OCI-LY7 (cell line): Measurements from ENCODE around the gene CREB5. TPM values are rescaled to one million over a fixed set of nuclear protein-coding genes. Genes with fewer than 3 reads are reported as not detected.

Experiments used
- BruUV-seq: library from RNA; stranded (reverse); fragments of 400-500 nt; replicated peaks from 2 replicates; lab custom pipeline; 2021; lab: Mats Ljungman, UMichigan
- CTCF ChIA-PET: fragments of 300-600 bp; sonication (Branson Sonifier 250); formaldehyde crosslinking; loops from one replicate; lab custom pipeline; 2022; ENCODE audit warnings: antibody characterized with exemption; ENCODE audit not compliant: unreplicated experiment; lab: Charles Lee
- POLR2A ChIA-PET: fragments of 300-600 bp; sonication (Branson Sonifier 250); formaldehyde crosslinking; loops from one replicate; lab custom pipeline; 2022; ENCODE audit warnings: antibody characterized with exemption; lab: Charles Lee
- DNase-seq: peaks from one replicate; pipeline ENCODE4 v3.0.0-alpha.2; 2015; ENCODE audit warnings: low spot score
- H2AFZ ChIP-seq: fragments of 200-600 bp; sonication (generic), shearing (Covaris generic); 2 replicates; pipeline ENCODE4 v1.6.1; 2014; ENCODE audit warnings: mild to moderate bottlenecking, antibody characterized with exemption, low read length, moderate library complexity
- H3K27ac ChIP-seq: fragments of 200-600 bp; sonication (generic); 2 replicates; pipeline ENCODE4 v1.5.1; 2014; ENCODE audit warnings: mixed run types, low read depth, mild to moderate bottlenecking, moderate library complexity, low read length, inconsistent platforms; ENCODE audit not compliant: poor library complexity, severe bottlenecking
- H3K36me3 ChIP-seq: fragments of 200-600 bp; sonication (generic); 2 replicates; pipeline ENCODE4 v1.6.1; 2014; ENCODE audit warnings: mild to moderate bottlenecking, antibody characterized with exemption, low read length, moderate library complexity, mixed read lengths; ENCODE audit not compliant: insufficient read depth
- H3K4me1 ChIP-seq: fragments of 200-600 bp; sonication (generic); 2 replicates; pipeline ENCODE4 v1.5.1; 2014; ENCODE audit warnings: mild to moderate bottlenecking, low read length; ENCODE audit not compliant: insufficient read depth, poor library complexity, severe bottlenecking
- H3K4me2 ChIP-seq: fragments of 200-600 bp; sonication (generic); 2 replicates; pipeline ENCODE4 v1.6.1; 2014; ENCODE audit warnings: mild to moderate bottlenecking, low read length
- H3K4me3 ChIP-seq: fragments of 200-600 bp; sonication (generic); 2 replicates; pipeline ENCODE4 v1.5.1; 2014; ENCODE audit warnings: mild to moderate bottlenecking, low read depth, low read length; ENCODE audit not compliant: poor library complexity, severe bottlenecking
- H3K79me2 ChIP-seq: fragments of 200-600 bp; sonication (generic); 2 replicates; pipeline ENCODE4 v1.6.1; 2016; ENCODE audit warnings: low read depth, mild to moderate bottlenecking, low read length, moderate library complexity, mixed read lengths; ENCODE audit not compliant: insufficient read depth
- H3K9me2 ChIP-seq: fragments of 200-600 bp; sonication (generic); 2 replicates; pipeline ENCODE4 v1.6.1; 2016; ENCODE audit warnings: mild to moderate bottlenecking, low read length, mixed read lengths; ENCODE audit not compliant: insufficient read depth
- H3K9me3 ChIP-seq: fragments of 200-600 bp; sonication (generic); 2 replicates; pipeline ENCODE4 v1.6.1; 2014; ENCODE audit warnings: mild to moderate bottlenecking, mixed run types, low read length, mixed read lengths
- H4K20me1 ChIP-seq: fragments of 200-600 bp; sonication (generic); 2 replicates; pipeline ENCODE4 v1.6.1; 2014; ENCODE audit warnings: mild to moderate bottlenecking, antibody characterized with exemption, low read length, moderate library complexity, mixed read lengths; ENCODE audit not compliant: insufficient read depth
- CTCF ChIP-seq: fragments of 200-600 bp; sonication (generic); conservative IDR thresholded peaks from 2 replicates; pipeline ENCODE4 v1.5.1; 2014; ENCODE audit warnings: mild to moderate bottlenecking, antibody characterized with exemption, low read length, moderate library complexity, mixed read lengths
- EZH2phosphoT487 ChIP-seq: fragments of 200-600 bp; sonication (generic); IDR thresholded peaks from 2 replicates; pipeline ENCODE4 v1.6.1; 2018; ENCODE audit warnings: low read depth, borderline replicate concordance, mild to moderate bottlenecking, mixed run types, antibody characterized with exemption, low read length, moderate library complexity, mixed read lengths
- intact Hi-C: fragments of 100-400 bp; cut with micrococcal nuclease; formaldehyde crosslinking; loops from one replicate; pipeline ENCODE4 v1.10.0; 2022; ENCODE audit not compliant: unreplicated experiment
- total RNA-seq, 2 experiments: library from RNA; depleted of rRNA in 1 of 2; stranded (reverse); fragments of >200 nt in 1 of 2; shearing (Covaris generic) in 1 of 2; gene quantifications; 2 replicates each; pipeline ENCODE4 v1.2.3, GENCODE V29; 2014 to 2022

The CREB5 gene
- total RNA-seq, 2 experiments from 2014 or later: 2.0 to 13.3 TPM

- peaks cover 12% of the 10 kb centered on the region for H3K4me1 ChIP-seq
- POLR2A ChIA-PET: no interaction called here
- H3K36me3 ChIP-seq: no peaks in the 10 kb centered on the region
- H3K4me3 ChIP-seq: no peak overlapping the region
- H3K4me2 ChIP-seq: no peak overlapping the region
- TF ChIP-seq CTCF: no peak
- H3K79me2 ChIP-seq: no peaks in the 10 kb centered on the region
- no peak overlapping the region for H2AFZ ChIP-seq
- H3K27ac ChIP-seq: no peak overlapping the region
- no peak for DNase-seq
- BruUV-seq: no TSS peak
- intact Hi-C loops: no loop called here
- H4K20me1 ChIP-seq: peaks cover 3% of the 10 kb centered on the region
- no peaks in the 10 kb centered on the region for H3K9me2 ChIP-seq
- CTCF ChIA-PET: no interaction called here
- H3K9me3 ChIP-seq: no peaks in the 10 kb centered on the region
Observed at GRCh38 chr7:28688174-28688573, 275.9 kb downstream of the CREB5 start.

- CTCF ChIA-PET: no interaction called here
- Histone ChIP-seq H3K4me1 (peaks cover 12% of the 10 kb centered on the region), H3K36me3 (no peaks in the 10 kb centered on the region), H2AFZ (no peak overlapping the region), H3K27ac (no peak overlapping the region), H3K79me2 (no peaks in the 10 kb centered on the region), H3K4me2 (no peak overlapping the region), H4K20me1 (peaks cover 3% of the 10 kb centered on the region; the same call in 1 of the 2 replicates), H3K9me2 (no peaks in the 10 kb centered on the region), H3K4me3 (no peak overlapping the region), H3K9me3 (no peaks in the 10 kb centered on the region)
- intact Hi-C loops: no loop called here
- no peak for DNase-seq
- no peak for TF ChIP-seq CTCF
- no peak for TF ChIP-seq EZH2phosphoT487
- POLR2A ChIA-PET: no interaction called here
- no TSS peak for BruUV-seq
Observed at GRCh38 chr7:28688651-28689050, 276.3 kb downstream of the CREB5 start.

GRCh38 chr7:28695300-28696295, 283.3 kb downstream of the CREB5 start:
- no peaks in the 10 kb centered on the region for H3K36me3 ChIP-seq
- H3K9me2 ChIP-seq: no peaks in the 10 kb centered on the region
- no peaks in the 10 kb centered on the region for H3K4me1 ChIP-seq
- no peak for TF ChIP-seq EZH2phosphoT487
- no peak for TF ChIP-seq CTCF
- H3K4me3 ChIP-seq: no peak overlapping the region
- DNase-seq: no peak
- no peaks in the 10 kb centered on the region for H3K9me3 ChIP-seq
- intact Hi-C loops: no loop called here
- BruUV-seq: no TSS peak
- no peak overlapping the region for H3K4me2 ChIP-seq
- no peaks in the 10 kb centered on the region for H3K79me2 ChIP-seq
- ChIA-PET CTCF (no interaction called here), POLR2A (interaction anchor here (0.5 to 2.7 kb wide), 5 partner anchors 10 to 58 kb away, joined by 3 to 12 read pairs (median 4); no protein-coding TSS in a partner anchor)
- no peak overlapping the region for H3K27ac ChIP-seq
- H2AFZ ChIP-seq: no peak overlapping the region
- H4K20me1 ChIP-seq: peaks cover 6% of the 10 kb centered on the region; the same call in 1 of the 2 replicates
